ENCODE data around the gene MARF1. TPM values are rescaled to one million over a fixed set of nuclear protein-coding genes. Genes with fewer than 3 reads are reported as not detected.

Gene MARF1
- total and polyA plus RNA-seq, 9 of the 15 experiments (the other 6 are each of a cell fraction or from before 2014, with no cell fraction given) = 4.7 to 33.2 (median 11.7) TPM

DNA sequence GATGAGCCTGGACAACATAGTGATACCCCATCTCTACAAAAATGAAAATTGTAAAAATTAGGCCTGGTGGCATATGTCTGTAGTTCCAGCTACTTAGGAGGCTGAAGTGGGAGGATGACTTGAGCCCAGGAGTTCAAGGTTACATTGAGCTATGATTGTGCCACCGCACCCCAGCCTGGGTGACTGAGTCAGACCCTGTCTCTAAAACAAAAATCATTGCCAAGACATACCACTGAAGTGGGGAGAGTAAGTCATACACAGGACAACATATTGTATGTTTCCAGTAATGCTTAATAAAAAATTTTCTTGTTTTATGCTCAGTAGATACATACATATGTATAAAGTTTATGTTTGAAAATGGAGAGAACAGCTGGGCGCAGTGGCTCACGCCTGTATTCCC lies 46.3 kb upstream of the MARF1 start:
- H3K36me3 ChIP-seq (ENCODE audit: control insufficient read depth, insufficient read depth, low read length) = peaks cover 81% of the 10 kb centered on the region; the same call in 2 of the 3 replicates

DNA sequence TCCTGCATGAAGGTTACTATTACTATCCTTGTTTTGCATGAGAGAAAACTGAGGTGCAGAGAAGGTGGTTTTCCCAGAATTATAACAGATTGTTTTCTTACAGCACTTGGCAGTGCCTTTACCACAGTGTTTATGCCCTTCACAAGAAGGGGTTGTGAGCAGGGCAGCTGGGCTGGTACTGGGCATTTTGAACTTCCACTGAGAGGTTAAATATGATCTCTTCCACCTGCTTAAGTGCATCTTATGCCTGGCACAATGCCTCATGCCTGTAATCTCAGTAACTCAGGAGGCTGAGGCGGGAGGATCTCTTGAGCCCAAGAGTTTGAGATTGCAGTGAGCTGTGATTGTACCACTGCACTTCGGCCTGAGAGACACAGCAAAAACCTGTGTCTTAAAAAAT lies 43.3 kb upstream of the MARF1 start:
- H3K4me3 ChIP-seq = no peak overlapping the region
- no peak overlapping the region for H3K4me2 ChIP-seq (ENCODE audit: insufficient read depth, low read length)
- H3K27ac ChIP-seq (ENCODE audit: extremely low read depth, low read depth, low read length) = no peak overlapping the region
- H3K79me2 ChIP-seq (ENCODE audit: control insufficient read depth, insufficient read depth, low read length) = no peaks in the 10 kb centered on the region
- no peaks in the 10 kb centered on the region for H3K9me3 ChIP-seq (replicated peaks; ENCODE audit: control insufficient read depth, insufficient read depth, low read depth, low read length)
- H3K9ac ChIP-seq (ENCODE audit: insufficient read depth in 1 of 2, low read depth in 2 of 2, low read length in 2 of 2) = no peak overlapping the region
- no TSS peak for BruUV-seq (replicated peaks)
- intact Hi-C loops (cut with micrococcal nuclease) = no loop called here
- ChIA-PET POLR2A (interaction anchor here (0.7 kb wide), 1 partner anchor 1763 kb away, joined by 3 read pairs; no protein-coding TSS in a partner anchor), CTCF (ENCODE audit: low intra/inter-chr PET ratio) (no interaction called here)
- no peaks in the 10 kb centered on the region for H3K27me3 ChIP-seq (ENCODE audit: control insufficient read depth in 2 of 2, insufficient read depth in 2 of 2, low read length in 2 of 2)
- ATAC-seq (no peak), FAIRE-seq (no peak), DNase-seq (ENCODE audit: extremely low read depth in 1 of 4, low spot score in 3 of 4) (no peak)
- no peaks in the 10 kb centered on the region; a peak in 1 of 5 replicates for H3K4me1 ChIP-seq (replicated peaks in 1 of 2; ENCODE audit: control insufficient read depth in 2 of 2, insufficient read depth in 2 of 2, low read length in 2 of 2)
- no peak overlapping the region for H2AFZ ChIP-seq (ENCODE audit: low read depth, low read length)
- H4K20me1 ChIP-seq (replicated peaks; ENCODE audit: control insufficient read depth, insufficient read depth, low read length) = no peaks in the 10 kb centered on the region
- H3K9me1 ChIP-seq (ENCODE audit: control insufficient read depth, insufficient read depth, low read length) = no peaks in the 10 kb centered on the region
- in situ Hi-C loops (cut with MboI) = no loop called here
- WGBS (ENCODE audit: insufficient coverage, low coverage, missing lambda C conversion rate) = 100% methylated on average over 2 of the region's 2 CpGs
- H3K36me3 ChIP-seq (ENCODE audit: control insufficient read depth, insufficient read depth, low read length) = peaks cover 67% of the 10 kb centered on the region; the same call in 2 of the 3 replicates
- no peak for TF ChIP-seq NEUROD1 (IDR thresholded peaks at IDR 0.05; ENCODE audit: borderline replicate concordance, low read depth, low read length, partially characterized antibody)
- TF ChIP-seq NCOR1 (IDR thresholded peaks at IDR 0.05) = no peak
- no peak for TF ChIP-seq HBP1 (CRISPR knock-in tag; IDR thresholded peaks at IDR 0.05)
- no peak for TF ChIP-seq NFIX (CRISPR knock-in tag; IDR thresholded peaks at IDR 0.05; ENCODE audit: low read depth)
- no peak for TF ChIP-seq ZHX1 (conservative IDR thresholded peaks at IDR 0.05; ENCODE audit: low read length)
- TF ChIP-seq, protein P1, sequence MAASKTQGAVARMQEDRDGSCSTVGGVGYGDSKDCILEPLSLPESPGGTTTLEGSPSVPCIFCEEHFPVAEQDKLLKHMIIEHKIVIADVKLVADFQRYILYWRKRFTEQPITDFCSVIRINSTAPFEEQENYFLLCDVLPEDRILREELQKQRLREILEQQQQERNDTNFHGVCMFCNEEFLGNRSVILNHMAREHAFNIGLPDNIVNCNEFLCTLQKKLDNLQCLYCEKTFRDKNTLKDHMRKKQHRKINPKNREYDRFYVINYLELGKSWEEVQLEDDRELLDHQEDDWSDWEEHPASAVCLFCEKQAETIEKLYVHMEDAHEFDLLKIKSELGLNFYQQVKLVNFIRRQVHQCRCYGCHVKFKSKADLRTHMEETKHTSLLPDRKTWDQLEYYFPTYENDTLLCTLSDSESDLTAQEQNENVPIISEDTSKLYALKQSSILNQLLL (CRISPR knock-in tag; IDR thresholded peaks at IDR 0.05; ENCODE audit: borderline replicate concordance) = no peak
- no peak for TF ChIP-seq ZBTB7A (IDR thresholded peaks at IDR 0.05; ENCODE audit: borderline replicate concordance, control insufficient read depth, low read depth, low read length)
- no peak for TF ChIP-seq MBD2 (IDR thresholded peaks at IDR 0.05; ENCODE audit: borderline replicate concordance, low read depth)
- TF ChIP-seq ZZZ3 (IDR thresholded peaks at IDR 0.05) = no peak
- no peak for TF ChIP-seq KLF16 (IDR thresholded peaks at IDR 0.05)

More for the DNA sequence above, 46.3 kb upstream of the MARF1 start:
- intact Hi-C loops (cut with micrococcal nuclease) (no loop called here), in situ Hi-C loops (cut with MboI) (no loop called here)
- no peaks in the 10 kb centered on the region; the same call in 1 of the 2 replicates for H4K20me1 ChIP-seq (replicated peaks; ENCODE audit: control insufficient read depth, insufficient read depth, low read length)
- no peak overlapping the region for H3K9ac ChIP-seq (ENCODE audit: insufficient read depth in 1 of 2, low read depth in 2 of 2, low read length in 2 of 2)
- FAIRE-seq = no peak
- H2AFZ ChIP-seq (ENCODE audit: low read depth, low read length) = no peak overlapping the region
- no peak overlapping the region for H3K4me3 ChIP-seq
- ChIA-PET CTCF (ENCODE audit: low intra/inter-chr PET ratio) (no interaction called here), POLR2A (interaction anchor here (0.6 to 1.6 kb wide), 2 partner anchors 9 to 18 kb away, joined by 4 to 6 read pairs; no protein-coding TSS in a partner anchor)
- H3K9me3 ChIP-seq (replicated peaks; ENCODE audit: control insufficient read depth, insufficient read depth, low read depth, low read length) = no peaks in the 10 kb centered on the region
- H3K27ac ChIP-seq (ENCODE audit: extremely low read depth, low read depth, low read length) = no peak overlapping the region
- TF ChIP-seq ZNF57 (CRISPR knock-in tag; IDR thresholded peaks at IDR 0.05) (no peak), XRCC4 (IDR thresholded peaks at IDR 0.05; ENCODE audit: extremely low read depth, insufficient read depth, insufficient read length) (no peak)
- no peak for DNase-seq (ENCODE audit: extremely low read depth in 1 of 4, low spot score in 3 of 4)
- H3K9me1 ChIP-seq (ENCODE audit: control insufficient read depth, insufficient read depth, low read length) = no peaks in the 10 kb centered on the region
- 85% methylated on average over 3 of the region's 3 CpGs for WGBS (ENCODE audit: insufficient coverage, low coverage, missing lambda C conversion rate)
- no peaks in the 10 kb centered on the region for H3K79me2 ChIP-seq (ENCODE audit: control insufficient read depth, insufficient read depth, low read length)
- H3K4me1 ChIP-seq (replicated peaks in 1 of 2; ENCODE audit: control insufficient read depth in 2 of 2, insufficient read depth in 2 of 2, low read length in 2 of 2) = no peaks in the 10 kb centered on the region
- H3K4me2 ChIP-seq (ENCODE audit: insufficient read depth, low read length) = no peak overlapping the region
- ATAC-seq = no peak
- BruUV-seq (replicated peaks) = no TSS peak
- H3K27me3 ChIP-seq (ENCODE audit: control insufficient read depth in 2 of 2, insufficient read depth in 2 of 2, low read length in 2 of 2) = no peaks in the 10 kb centered on the region
